Stimulated activated CD8-positive, alpha-beta memory T cell treated with anti-CD3 and anti-CD28 coated beads, Interleukin-12 subunit alpha, Interleukin-12 subunit beta, amount 100 ng/mL, for 1 hour (primary cell): ENCODE results near the gene TBRG4.
"Not testable (repeated sequence)": the region's sequence is repeated elsewhere in the genome, so short reads cannot be mapped to it uniquely, and the experiment has no call there.

Experiments
- DNase-seq: peaks from one replicate; pipeline ENCODE4 v3.0.0-alpha.2; 2020; ENCODE audit warnings: low read depth

The TBRG4 gene

GRCh38 chr7:45111298-45112223 is at the start of gene TBRG4:
Gene TBRG4 (minus strand): TSS chr7:45111697. CDS start chr7:45109237, 2,460 bp downstream.
- DNase-seq = peak; percentile 88

GRCh38 chr7:45161138-45161537 is 49.6 kb upstream of the TBRG4 start:
- no peak for DNase-seq

- no peak for DNase-seq
These were observed 49.0 kb upstream of the TBRG4 start for GRCh38 chr7:45160417-45160881.

- DNase-seq = no peak
These were observed 47.8 kb upstream of the TBRG4 start for GRCh38 chr7:45159296-45159695.

GRCh38 chr7:45158471-45158870 is 47.0 kb upstream of the TBRG4 start:
- no peak for DNase-seq

GRCh38 chr7:45157653-45158401 is 46.3 kb upstream of the TBRG4 start, which contains the start of gene RAMP3:
Gene RAMP3 (plus strand): TSS chr7:45157791. CDS start chr7:45157829, 38 bp downstream.
- DNase-seq = no peak

GRCh38 chr7:45157286-45157652 is 45.8 kb upstream of the TBRG4 start:
- no peak for DNase-seq

GRCh38 chr7:45156516-45157272 is 45.2 kb upstream of the TBRG4 start:
- no peak for DNase-seq

GRCh38 chr7:45155941-45156340 is 44.4 kb upstream of the TBRG4 start:
- DNase-seq = no peak

- DNase-seq = no peak
These were observed 43.9 kb upstream of the TBRG4 start for GRCh38 chr7:45155357-45155900.

GRCh38 chr7:45153861-45154260 is 42.4 kb upstream of the TBRG4 start:
- DNase-seq = not testable (repeated sequence)

- no peak for DNase-seq
These were observed 41.7 kb upstream of the TBRG4 start for GRCh38 chr7:45153233-45153632.

- DNase-seq = no peak
These were observed 40.5 kb upstream of the TBRG4 start for GRCh38 chr7:45151967-45152366.

GRCh38 chr7:45151131-45151684 is 39.7 kb upstream of the TBRG4 start:
- DNase-seq = no peak

GRCh38 chr7:45150199-45150598 is 38.7 kb upstream of the TBRG4 start:
- no peak for DNase-seq

GRCh38 chr7:45149606-45150005 is 38.1 kb upstream of the TBRG4 start:
- no peak for DNase-seq

- DNase-seq = no peak
These were observed 37.1 kb upstream of the TBRG4 start for GRCh38 chr7:45148653-45148973.

- no peak for DNase-seq
These were observed 36.6 kb upstream of the TBRG4 start for GRCh38 chr7:45147858-45148652.

- DNase-seq = no peak
These were observed 35.3 kb upstream of the TBRG4 start for GRCh38 chr7:45146531-45147379.

- no peak for DNase-seq
These were observed 34.4 kb upstream of the TBRG4 start for GRCh38 chr7:45145881-45146280.
